GM21526 (cell line): ENCODE results near the gene DUOX2.
"Not testable (repeated sequence)": the region's sequence is repeated elsewhere in the genome, so short reads cannot be mapped to it uniquely, and the experiment has no call there.

ENCODE experiments used
- ATAC-seq: cut with Tn5 transposase; IDR thresholded peaks from one replicate; pipeline ENCODE4 v1.9.1; 2021; ENCODE audit warnings: moderate library complexity; ENCODE audit not compliant: unreplicated experiment, low FRiP score

DUOX2 gene

GRCh38 chr15:45139770-45140169, 25.8 kb upstream of the DUOX2 start:
- no peak for ATAC-seq

DNA sequence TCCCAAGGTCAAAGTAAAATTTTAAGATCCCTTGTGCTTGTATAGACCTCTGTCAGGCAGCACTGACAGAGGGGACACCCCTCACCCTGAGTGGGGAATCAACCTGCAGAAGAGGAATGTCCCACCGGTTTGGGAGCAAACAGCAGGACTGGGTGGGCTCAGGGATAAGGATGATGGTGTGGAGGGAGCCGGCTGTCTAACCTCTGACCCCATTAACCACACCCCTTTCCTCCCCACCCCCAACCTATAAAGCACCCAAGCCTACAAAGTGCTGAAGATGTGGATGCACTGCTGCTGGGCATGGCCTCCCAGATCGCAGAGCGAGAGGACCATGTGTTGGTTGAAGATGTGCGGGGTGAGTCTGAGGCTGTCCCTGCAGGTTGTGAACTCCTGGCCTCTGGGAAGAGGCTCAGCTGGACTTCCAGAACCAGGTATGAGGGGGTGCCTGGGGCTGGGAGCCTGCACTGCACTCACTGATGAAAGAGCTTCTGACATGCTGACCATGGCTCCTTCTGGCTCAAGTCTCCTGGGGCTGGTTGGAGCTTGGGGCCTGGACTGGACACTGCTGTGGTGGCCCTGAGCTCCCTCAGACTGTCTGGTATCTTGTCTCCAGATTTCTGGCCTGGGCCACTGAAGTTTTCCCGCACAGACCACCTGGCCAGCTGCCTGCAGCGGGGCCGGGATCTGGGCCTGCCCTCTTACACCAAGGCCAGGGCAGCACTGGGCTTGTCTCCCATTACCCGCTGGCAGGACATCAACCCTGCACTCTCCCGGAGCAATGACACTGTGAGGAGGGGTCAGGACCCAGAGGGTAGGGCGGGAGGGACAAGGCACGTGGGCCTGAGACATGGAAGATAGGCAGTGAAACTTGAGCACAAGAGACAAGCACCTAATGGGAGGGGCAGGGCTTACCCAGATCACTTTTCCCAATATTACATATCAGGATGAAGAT, 25.1 kb upstream of the DUOX2 start:
- ATAC-seq, result no peak

- no peak for ATAC-seq
Observed at GRCh38 chr15:45137703-45138102, 23.7 kb upstream of the DUOX2 start.

DNA sequence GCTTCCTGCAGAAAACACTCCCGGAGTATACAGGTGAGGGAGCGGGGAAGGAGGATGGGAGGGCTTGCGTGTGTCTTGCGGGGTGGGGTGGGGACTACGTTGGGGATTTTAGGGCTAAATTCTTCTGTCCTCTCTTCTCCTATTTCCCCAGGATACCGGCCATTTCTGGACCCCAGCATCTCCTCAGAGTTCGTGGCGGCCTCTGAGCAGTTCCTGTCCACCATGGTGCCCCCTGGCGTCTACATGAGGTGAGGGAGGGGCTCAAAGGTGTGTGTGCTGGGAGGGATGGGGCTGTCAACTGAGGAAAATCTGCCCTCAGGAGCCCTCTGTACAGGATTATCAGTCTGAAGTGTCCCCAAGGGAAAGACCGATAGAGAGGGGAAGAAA, 22.4 kb upstream of the DUOX2 start:
- no peak for ATAC-seq

- ATAC-seq, result not testable (repeated sequence)
Observed at GRCh38 chr15:45135705-45136377, 21.9 kb upstream of the DUOX2 start.

DNA sequence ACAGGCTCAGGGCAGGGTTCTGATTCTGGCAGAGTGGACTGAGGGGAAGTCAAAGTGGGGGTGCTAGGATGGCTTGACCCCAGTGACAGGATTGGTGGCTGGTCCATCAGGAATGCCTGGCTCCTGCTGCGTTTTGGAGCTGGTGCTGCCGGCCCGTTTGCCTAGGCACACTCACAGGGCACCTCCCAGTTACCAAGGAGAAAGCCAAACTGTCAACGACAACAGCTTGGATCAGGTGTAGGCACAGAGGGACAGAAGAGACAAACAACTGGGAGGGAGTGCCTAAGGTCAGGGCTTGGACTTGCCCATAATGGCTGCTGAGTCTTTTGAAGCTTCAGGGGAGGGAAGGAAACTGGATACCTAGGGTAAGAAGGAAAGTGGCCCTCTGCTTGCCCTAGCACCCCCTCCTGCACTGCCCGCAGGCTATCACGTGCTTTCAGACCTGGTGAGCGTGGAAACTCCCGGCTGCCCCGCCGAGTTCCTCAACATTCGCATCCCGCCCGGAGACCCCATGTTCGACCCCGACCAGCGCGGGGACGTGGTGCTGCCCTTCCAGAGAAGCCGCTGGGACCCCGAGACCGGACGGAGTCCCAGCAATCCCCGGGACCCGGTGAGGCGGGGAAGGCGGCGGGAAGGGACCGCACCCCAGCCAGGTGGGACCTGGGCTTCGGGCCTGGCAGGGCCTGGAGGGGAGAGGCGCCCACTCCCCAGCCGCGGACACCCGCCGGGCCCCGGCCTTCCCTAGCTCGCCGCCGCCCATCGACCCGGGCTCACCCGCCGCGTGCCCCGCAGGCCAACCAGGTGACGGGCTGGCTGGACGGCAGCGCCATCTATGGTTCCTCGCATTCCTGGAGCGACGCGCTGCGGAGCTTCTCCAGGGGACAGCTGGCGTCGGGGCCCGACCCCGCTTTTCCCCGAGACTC, 21.0 kb upstream of the DUOX2 start:
- ATAC-seq, result no peak

DNA sequence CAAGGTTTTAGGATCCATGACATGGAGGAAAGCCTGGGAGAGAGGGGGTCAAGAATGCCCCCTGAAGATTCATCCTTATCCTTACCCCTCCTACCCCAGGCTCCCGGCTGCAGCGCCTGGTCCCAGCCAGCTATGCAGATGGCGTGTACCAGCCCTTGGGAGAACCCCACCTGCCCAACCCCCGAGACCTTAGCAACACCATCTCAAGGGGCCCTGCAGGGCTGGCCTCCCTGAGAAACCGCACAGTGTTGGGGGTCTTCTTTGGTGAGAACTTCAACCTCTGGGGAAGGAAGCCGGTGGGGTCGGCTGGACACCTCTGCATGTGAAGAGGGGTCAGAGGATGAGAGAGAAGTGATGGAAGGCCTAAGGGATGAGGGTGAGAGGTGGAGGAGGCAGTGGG, 20.1 kb upstream of the DUOX2 start:
- ATAC-seq, result no peak

DNA sequence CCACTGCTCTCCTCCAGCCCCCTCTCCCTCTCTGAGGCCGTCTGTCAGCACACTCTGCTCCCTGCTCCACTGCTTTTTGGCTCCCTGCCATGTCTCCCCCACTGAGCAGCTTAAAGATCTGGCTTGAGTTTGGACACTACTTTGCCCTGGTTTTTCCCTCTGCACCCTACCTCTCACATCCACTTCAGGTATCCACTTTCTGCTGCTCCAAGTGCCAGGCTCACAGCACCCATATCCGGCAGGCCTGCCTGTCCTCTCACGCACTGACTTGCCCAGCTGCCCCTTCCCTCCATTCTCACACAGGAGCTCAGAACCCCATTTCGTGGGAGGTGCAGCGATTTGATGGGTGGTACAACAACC, 19.6 kb upstream of the DUOX2 start:
- ATAC-seq, result no peak

DNA sequence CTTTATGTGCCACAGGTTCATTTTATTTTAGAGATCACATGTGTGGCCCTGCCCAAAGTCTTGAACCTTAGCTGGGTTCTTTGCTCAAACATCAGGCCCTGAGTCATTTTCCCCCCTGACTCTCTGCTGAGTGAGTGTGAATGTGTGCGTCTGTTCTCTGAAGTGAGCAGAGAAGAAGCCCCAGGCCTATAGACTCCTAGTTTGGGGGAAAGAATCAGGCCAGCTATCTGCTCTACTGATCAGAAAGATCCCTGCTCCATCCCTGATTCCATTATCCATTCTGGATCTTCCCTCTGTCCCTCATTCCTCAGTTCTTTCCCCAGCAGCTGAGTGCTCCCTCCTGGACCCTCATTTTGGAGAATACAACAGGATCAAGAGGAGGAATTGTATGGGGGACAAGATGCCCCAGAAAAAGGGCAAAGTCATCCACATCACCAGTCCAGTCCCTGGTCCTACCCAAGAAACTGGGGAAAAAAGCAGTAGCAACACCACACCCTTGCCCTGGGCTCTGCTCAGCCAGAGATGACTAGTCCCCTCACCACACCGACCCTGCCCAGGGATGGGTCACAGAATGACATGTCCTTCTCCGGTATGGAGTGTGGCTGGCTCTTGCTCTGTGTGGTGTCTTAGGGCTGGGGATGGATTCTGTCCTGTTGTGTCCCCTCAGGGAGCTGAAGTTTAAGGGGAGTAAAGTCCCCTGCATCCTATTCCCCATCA, 19.0 kb upstream of the DUOX2 start:
- no peak for ATAC-seq

DNA sequence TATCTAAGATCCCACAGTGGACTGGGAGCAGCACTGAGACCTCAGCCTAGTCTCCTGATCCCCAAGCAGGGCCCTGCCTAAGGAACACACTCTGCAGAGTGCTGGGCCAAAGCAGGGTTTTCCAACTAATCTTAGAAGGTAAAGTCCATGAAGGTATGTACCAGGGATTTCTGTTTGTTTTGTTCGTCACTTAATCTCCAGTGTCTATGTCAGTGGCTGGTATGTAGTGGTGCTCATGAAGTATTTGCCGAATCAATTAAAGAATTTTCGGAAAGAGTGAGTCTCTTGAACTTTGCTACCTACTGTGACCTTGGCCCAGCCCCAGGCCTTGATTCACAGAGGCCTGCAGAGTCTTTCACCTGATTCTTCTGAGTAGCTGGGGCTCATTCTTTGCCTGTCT, 17.5 kb upstream of the DUOX2 start:
- ATAC-seq, result no peak

- ATAC-seq, result no peak
Observed at GRCh38 chr15:45130291-45131000, 16.5 kb upstream of the DUOX2 start.

- no peak for ATAC-seq
Observed at GRCh38 chr15:45129651-45130129, 15.7 kb upstream of the DUOX2 start, which contains the start of the genes DUOX1 and DUOXA1. Gene DUOX1 (plus strand): TSS chr15:45129994. CDS start chr15:45131967, 1,973 bp downstream. Gene DUOXA1 (minus strand): TSS chr15:45129879. CDS start chr15:45123014, 6,865 bp downstream.

DNA sequence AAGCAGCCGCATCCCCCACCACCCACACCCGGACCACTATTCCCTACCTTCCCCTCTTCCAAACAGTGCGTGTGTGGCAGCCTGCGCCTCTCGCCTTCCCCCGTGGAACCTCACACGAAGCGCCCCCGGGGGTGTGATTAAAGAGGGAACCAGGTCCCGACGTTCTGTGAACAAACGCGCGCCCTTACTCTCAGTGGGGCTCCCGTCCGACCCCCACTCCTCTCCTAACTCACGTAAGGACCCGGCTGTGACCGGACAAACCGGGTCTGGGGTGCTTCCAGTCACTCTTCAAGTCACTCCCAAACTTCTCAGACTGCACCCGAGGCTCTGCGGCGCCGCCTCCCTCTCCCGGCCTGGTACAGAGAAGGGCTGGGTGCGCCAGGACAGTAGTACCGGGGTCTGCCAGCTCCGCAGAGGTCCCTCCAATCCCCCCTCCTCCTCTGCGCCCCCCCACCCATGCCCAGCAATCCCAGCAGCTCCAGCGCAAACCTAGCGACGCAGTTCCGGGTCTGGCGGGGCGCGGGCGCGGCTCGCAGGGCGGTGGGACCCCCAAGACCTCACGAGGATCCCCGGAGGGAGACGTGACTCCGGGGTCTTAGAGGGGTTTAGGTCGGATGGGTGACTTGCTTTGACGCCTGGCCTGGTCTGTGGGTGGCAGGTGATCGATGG, 15.1 kb upstream of the DUOX2 start:
- ATAC-seq, result no peak

- no peak for ATAC-seq
Observed at GRCh38 chr15:45126535-45127158, 12.7 kb upstream of the DUOX2 start.

- no peak for ATAC-seq
Observed at GRCh38 chr15:45123397-45123796, 9.4 kb upstream of the DUOX2 start.

- no peak for ATAC-seq
Observed at GRCh38 chr15:45122719-45123118, 8.7 kb upstream of the DUOX2 start.

DNA sequence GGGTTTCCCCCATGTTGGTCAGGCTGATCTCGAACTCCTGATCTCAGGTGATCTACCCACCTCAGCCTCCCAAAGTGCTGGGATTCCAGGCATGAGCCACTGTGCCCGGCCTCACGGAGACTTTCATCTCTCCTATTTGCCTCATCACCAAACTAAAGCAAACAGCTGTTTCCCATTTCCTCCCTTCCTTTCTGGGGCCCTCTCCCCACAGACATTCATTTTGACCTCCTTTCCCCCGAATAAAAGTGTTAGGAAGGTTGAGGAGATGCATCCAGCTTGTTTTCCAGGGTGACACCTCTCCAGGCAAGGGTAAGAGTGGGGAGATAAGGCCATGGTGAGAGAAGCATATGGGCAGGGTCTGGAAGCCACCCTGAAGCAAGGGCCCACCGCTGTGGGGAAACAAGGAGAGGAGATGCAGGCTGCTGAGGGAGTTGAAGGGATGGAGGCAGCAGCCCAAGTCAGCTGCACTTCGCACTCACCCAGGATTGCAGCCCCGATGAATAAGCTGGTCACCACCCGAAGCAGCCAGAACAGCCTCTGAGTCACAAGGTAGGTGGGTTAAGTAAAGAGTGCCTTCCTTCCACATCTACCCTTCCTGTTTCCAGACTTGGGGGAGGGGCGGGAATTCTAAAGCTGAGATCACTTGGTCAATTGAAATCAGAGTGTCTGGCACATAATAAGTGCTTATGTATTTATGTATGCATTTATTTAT, 7.9 kb upstream of the DUOX2 start:
- ATAC-seq, result no peak

GRCh38 chr15:45121020-45121419, 7.0 kb upstream of the DUOX2 start:
- no peak for ATAC-seq
